DMS53 treated with DMSO at 0.1 percent for 48 hours (cell line): Measurements from ENCODE around the gene SEC63.

ENCODE experiments used
- DNase-seq: peaks from one replicate; lab custom pipeline; 2025; ENCODE audit not compliant: unreplicated experiment; lab: John Stamatoyannopoulos, UW

The SEC63 gene

DNA sequence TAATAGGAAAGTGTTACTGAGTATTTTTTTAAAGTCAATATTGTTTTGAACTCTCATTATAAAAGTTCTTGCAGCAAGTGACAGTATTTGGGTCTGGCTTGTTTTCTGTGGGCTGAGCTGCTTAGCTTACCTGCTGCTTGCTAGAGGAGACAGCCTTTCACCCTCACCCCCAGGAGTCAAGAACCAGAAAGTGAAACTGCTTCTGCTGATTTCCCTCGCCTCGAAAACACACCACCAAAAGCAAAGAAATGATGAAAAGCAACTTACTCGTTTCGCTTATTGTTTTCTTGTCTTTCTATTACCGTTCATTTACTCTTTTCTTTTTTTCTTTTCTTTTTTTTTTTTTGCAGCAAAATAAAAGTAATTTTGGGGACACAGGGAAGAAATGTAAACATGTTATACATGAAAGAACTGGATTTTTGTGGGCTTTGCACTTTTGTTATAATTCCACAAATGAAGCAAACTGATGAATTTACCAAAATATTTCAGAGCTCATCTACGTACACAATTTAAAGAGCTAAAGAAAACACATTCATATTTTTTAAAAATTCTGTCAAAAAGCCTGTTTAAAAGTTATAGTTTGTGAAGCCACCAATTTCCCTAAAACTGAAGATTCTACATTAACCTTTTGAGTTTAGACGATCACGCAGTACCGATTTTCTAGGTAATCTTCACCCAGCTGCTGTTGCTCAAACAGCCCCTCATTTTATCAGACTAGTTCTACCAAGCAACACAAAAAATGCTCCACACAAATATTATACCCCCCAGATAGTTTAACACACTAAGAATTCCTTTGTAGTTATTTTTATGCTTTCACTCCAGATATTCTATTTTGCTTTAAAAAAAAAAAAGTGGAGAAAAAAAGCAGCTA lies 135.6 kb downstream of the SEC63 start:
- no peak for DNase-seq

DNA sequence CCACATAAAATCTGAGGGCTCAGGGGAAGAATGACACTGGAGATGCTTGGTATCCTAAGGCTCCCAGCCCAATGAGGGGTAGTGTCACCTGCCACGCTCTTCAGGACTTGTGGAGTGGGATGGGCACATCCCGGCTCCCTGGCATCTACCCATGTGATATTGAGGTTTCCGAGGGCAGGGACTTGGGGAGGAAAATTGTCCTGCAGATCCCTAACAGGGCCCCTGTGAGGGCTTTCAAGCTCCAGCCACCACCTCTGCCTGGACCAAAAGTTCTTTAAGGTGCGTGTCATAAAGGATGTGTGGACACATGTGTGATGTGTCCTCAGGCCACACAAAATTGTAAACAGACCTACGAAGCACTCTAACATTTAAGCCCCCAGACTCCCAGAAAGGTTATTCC lies 136.4 kb downstream of the SEC63 start:
- no peak for DNase-seq

DNA sequence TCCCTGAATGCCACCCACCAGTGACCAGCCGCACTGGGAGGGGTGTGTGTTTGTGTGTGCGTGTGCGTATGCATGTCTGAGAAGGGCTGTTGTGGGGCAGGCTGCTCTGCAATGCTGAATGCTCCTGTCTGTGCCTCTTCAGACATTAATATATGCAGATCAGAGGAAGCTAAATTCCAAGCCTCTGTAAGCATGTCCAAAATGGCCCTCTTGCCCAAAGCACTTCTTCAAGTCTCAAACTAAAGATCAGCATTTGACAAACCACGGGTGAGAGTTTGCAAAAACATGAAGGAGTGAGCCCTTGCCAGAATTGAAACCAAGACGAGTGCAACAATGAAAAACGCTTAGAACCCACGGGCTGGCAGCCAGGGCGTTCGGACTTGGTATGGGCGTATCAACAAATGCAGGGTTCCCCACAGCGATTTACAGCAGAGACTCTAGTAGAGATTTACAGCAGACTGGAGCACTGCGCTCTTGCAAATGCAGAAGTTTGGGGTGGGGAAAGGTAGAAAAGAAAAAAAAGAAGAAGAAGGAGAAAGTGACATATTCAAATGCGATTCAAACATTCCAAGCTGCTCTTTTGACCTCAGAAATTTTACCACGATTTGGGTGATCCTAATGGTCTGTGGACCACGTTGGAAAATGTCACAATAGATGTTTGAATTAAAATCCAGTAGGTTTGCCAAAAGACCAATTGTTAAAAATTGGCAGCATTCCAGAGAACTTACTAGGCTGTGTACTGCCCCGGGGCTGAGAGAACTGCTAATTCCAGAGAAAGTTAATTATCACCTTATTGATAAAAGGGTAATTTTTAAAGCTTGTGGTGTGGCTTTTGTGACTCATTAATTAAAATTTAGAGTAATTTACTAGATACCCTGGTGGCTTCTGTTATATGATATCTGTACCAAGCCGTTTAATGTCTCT lies 137.4 kb downstream of the SEC63 start:
- no peak for DNase-seq

DNA sequence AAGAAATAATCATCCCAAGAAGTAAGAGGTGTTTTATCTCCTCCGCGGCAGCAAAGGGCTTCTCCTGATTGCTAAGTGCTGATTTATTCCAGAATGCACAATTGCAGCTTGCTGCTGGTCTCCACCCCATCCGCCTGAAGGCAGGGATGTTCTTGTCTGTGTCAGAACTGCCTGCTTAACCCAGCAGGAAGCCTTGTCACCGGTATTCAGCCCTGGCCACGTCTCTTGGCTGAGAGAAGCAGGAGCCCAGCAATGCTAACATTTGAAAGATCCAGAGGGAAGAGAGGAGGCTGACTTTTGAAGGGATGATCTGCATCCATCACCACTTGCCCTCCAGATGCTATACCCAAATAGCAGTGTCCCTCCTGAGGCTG lies 138.1 kb downstream of the SEC63 start:
- DNase-seq = no peak

DNA sequence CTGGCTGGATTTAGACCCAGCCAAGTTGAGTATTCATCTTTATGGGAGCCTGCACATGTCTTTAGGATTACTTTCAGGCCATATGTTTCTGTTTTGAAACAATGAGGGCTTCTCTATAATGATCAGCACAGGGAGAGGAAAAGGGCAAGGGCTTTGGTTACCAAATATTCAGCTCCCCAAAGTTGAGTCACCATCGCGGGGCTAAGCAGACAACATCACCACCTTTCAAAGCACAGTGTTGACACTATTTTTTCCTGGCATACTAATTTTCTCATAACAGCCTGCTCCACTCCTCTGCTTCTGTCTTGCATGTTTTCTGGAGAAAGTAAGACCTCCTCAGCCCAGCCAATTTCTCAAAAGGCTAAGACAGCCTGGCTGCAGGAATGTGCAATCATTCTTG lies 138.8 kb downstream of the SEC63 start:
- no peak for DNase-seq

DNA sequence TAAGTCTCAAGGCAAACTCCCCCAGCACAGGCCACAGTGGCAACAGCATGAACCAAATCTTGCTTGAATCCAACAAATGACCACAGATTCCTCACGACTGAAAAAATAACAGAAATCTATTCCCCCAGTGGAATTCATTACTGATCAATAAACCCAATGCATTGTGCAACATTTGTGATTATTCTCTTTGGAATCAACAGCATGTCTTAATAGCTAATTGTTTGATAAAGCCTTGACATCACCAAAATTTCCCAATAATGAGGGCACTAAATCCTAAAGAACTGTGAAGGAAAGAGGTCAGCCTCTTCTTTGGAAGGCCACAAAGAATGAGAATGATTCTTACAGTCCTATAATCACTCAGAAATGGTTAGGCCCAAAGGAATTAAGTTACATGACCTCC lies 139.7 kb downstream of the SEC63 start:
- DNase-seq = no peak

DNA sequence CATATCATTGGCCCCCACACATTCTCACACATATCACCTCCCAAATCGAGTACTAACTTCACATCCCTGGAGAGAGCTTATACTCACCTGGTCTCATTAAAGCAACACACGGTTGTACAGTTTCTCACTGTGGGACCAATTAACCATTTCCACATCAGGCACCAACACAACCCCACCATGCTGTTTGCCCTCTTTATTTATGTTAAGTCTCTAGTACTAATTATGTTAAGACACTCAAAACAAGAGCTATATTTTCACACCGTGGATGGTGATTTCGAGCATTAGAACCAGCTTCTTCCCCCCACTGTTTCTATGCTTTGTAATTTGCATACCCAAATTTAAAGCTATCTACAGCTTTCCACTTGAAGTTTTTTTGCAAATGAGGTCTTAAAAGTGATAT lies 140.2 kb downstream of the SEC63 start:
- no peak for DNase-seq
